PC-9 (cell line): ENCODE results near the gene MKRN2.

Source experiments
- EZH2 ChIP-seq: fragments of 200-600 bp; sonication (generic); IDR thresholded peaks from 2 replicates; pipeline ENCODE4 v1.8.0; 2017; ENCODE audit warnings: antibody characterized with exemption, low read depth
- TF ChIP-seq, protein P1 (sequence below): fragments of 200-600 bp; sonication (generic); conservative IDR thresholded peaks from 2 replicates; pipeline ENCODE4 v1.6.1; 2017; ENCODE audit warnings: mixed run types, antibody characterized with exemption, mild to moderate bottlenecking, moderate library complexity

DNA sequence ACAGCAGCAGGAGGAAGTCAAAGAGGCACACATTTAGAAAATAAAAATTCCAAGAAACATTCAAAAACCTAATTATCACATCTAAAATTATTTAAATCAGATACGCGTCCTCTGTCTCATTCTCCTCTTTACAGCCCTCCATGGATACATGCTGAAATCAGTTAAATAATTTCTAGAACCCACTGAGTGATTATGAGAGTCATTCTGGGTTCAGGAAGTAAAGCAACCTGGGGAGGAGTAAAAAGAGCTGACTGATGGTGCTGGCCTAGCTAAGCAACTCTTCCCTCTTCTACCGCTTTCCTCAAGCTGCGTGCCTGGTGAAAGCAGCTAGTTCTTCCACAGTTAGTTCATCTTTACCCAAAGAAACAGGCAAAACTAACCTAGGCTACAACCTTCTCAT lies 58.4 kb downstream of the MKRN2 start:
- TF ChIP-seq EZH2 = no peak
- TF ChIP-seq, protein P1, sequence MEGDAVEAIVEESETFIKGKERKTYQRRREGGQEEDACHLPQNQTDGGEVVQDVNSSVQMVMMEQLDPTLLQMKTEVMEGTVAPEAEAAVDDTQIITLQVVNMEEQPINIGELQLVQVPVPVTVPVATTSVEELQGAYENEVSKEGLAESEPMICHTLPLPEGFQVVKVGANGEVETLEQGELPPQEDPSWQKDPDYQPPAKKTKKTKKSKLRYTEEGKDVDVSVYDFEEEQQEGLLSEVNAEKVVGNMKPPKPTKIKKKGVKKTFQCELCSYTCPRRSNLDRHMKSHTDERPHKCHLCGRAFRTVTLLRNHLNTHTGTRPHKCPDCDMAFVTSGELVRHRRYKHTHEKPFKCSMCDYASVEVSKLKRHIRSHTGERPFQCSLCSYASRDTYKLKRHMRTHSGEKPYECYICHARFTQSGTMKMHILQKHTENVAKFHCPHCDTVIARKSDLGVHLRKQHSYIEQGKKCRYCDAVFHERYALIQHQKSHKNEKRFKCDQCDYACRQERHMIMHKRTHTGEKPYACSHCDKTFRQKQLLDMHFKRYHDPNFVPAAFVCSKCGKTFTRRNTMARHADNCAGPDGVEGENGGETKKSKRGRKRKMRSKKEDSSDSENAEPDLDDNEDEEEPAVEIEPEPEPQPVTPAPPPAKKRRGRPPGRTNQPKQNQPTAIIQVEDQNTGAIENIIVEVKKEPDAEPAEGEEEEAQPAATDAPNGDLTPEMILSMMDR = no peak
